HEK293 (cell line): ENCODE measurements around the gene PYGO1.

Experiments used
- BCL6B ChIP-seq: fragments of 450-650 bp; formaldehyde crosslinking; IDR thresholded peaks from 2 replicates; pipeline ENCODE4 v1.5.1; 2017; ENCODE audit warnings: missing biosample characterization, missing genetic modification characterization
- CTCF ChIP-seq: fragments of 450-650 bp; formaldehyde crosslinking; IDR thresholded peaks from 2 replicates; pipeline ENCODE4 v1.5.1; 2016; ENCODE audit warnings: missing biosample characterization, missing genetic modification characterization
- KLF10 ChIP-seq: fragments of 450-650 bp; IDR thresholded peaks from 2 replicates; pipeline ENCODE4 v1.5.1; 2018; ENCODE audit warnings: missing biosample characterization, mild to moderate bottlenecking, missing genetic modification characterization
- SETDB1 ChIP-seq: IDR thresholded peaks from one replicate; pipeline ENCODE4 v1.6.1; 2017; ENCODE audit warnings: mild to moderate bottlenecking, low read length, moderate library complexity, mixed read lengths; ENCODE audit not compliant: insufficient read length
- SP7 ChIP-seq: fragments of 450-650 bp; formaldehyde crosslinking; IDR thresholded peaks from 2 replicates; pipeline ENCODE4 v1.5.1; 2016; ENCODE audit warnings: missing biosample characterization, missing genetic modification characterization
- ZBTB49 ChIP-seq: fragments of 450-650 bp; formaldehyde crosslinking; IDR thresholded peaks from 2 replicates; pipeline ENCODE4 v1.5.1; 2016; ENCODE audit warnings: missing biosample characterization, missing genetic modification characterization, low read depth
- ZFP3 ChIP-seq: fragments of 450-650 bp; formaldehyde crosslinking; IDR thresholded peaks from 2 replicates; pipeline ENCODE4 v1.5.1; 2016; ENCODE audit warnings: low read depth, missing biosample characterization, missing genetic modification characterization
- ZNF114 ChIP-seq: fragments of 450-650 bp; formaldehyde crosslinking; IDR thresholded peaks from 2 replicates; pipeline ENCODE4 v1.5.0; 2017; ENCODE audit warnings: missing biosample characterization, missing genetic modification characterization
- ZNF239 ChIP-seq: fragments of 450-650 bp; formaldehyde crosslinking; IDR thresholded peaks from 2 replicates; pipeline ENCODE4 v1.5.1; 2016; ENCODE audit warnings: missing biosample characterization, missing genetic modification characterization
- ZNF513 ChIP-seq: fragments of 450-650 bp; IDR thresholded peaks from 2 replicates; pipeline ENCODE4 v1.5.1; 2018; ENCODE audit warnings: missing biosample characterization, missing genetic modification characterization
- ZNF610 ChIP-seq: fragments of 450-650 bp; formaldehyde crosslinking; IDR thresholded peaks from 2 replicates; pipeline ENCODE4 v1.5.1; 2016; ENCODE audit warnings: missing biosample characterization, missing genetic modification characterization, borderline replicate concordance

- TF ChIP-seq ZNF239 (no peak), ZBTB49 (tag by site-specific recombination) (no peak), CTCF (no peak), ZNF513 (no peak), ZFP3 (tag by site-specific recombination) (no peak), KLF10 (tag by site-specific recombination) (no peak), SP7 (tag by site-specific recombination) (no peak), ZNF610 (tag by site-specific recombination) (no peak), ZNF114 (no peak), SETDB1 (no peak), BCL6B (tag by site-specific recombination) (no peak)
Measured at GRCh38 chr15:55628369-55628730, 40.2 kb upstream of the PYGO1 start.
